Chondrocyte (in vitro differentiated cells): ENCODE data around the gene ANKRD39. TPM values are rescaled to one million over a fixed set of nuclear protein-coding genes. Genes with fewer than 3 reads are reported as not detected.
"Not testable (repeated sequence)": the region's sequence is repeated elsewhere in the genome, so short reads cannot be mapped to it uniquely, and the experiment has no call there.

Source experiments
- DNase-seq: peaks from one replicate; pipeline ENCODE4 v3.0.0; 2021; ENCODE audit warnings: mixed read lengths, low spot score
- H3K27ac Mint-ChIP-seq: one replicate; pipeline ENCODE4 v1.8.0; 2021; ENCODE audit warnings: mild to moderate bottlenecking, moderate library complexity, mixed read lengths; ENCODE audit not compliant: unreplicated experiment
- H3K27me3 Mint-ChIP-seq: 2 replicates; pipeline ENCODE4 v1.8.0; 2021; ENCODE audit warnings: low read depth, mixed read lengths
- H3K36me3 Mint-ChIP-seq: 2 replicates; pipeline ENCODE4 v1.8.0; 2021; ENCODE audit warnings: low read depth, mixed read lengths
- H3K4me1 Mint-ChIP-seq: 2 replicates; pipeline ENCODE4 v1.8.0; 2021; ENCODE audit warnings: low read depth, mild to moderate bottlenecking, mixed read lengths
- H3K4me3 Mint-ChIP-seq: one replicate; pipeline ENCODE4 v1.8.0; 2021; ENCODE audit warnings: mild to moderate bottlenecking, moderate library complexity, mixed read lengths; ENCODE audit not compliant: unreplicated experiment
- H3K9me3 Mint-ChIP-seq: 2 replicates; pipeline ENCODE4 v1.8.0; 2021; ENCODE audit warnings: low read depth, mixed read lengths
- CTCF ChIP-seq: fragments of 200-600 bp; sonication (generic); IDR thresholded peaks from 2 replicates; pipeline ENCODE4 v1.5.0; 2021; ENCODE audit warnings: antibody characterized with exemption, mild to moderate bottlenecking, moderate library complexity
- total RNA-seq: library from RNA; stranded (reverse); gene quantifications from 3 replicates; pipeline ENCODE4 v1.2.1, GENCODE V29; 2021

Gene ANKRD39
- total RNA-seq, 1 donor from 2014 or later, result 7.9 TPM

- Mint-ChIP-seq H3K9me3 (no peaks in the 10 kb centered on the region), H3K4me3 (no peak overlapping the region), H3K4me1 (peaks cover 18% of the 10 kb centered on the region), H3K36me3 (peaks cover 19% of the 10 kb centered on the region), H3K27ac (no peak overlapping the region), H3K27me3 (no peaks in the 10 kb centered on the region)
- TF ChIP-seq CTCF, result no peak
- DNase-seq, result no peak
Observed at GRCh38 chr2:96865654-96866053, 7.8 kb upstream of the ANKRD39 start.

GRCh38 chr2:96864343-96865091, 6.7 kb upstream of the ANKRD39 start:
- TF ChIP-seq CTCF, result no peak
- H3K4me3 Mint-ChIP-seq, result no peak overlapping the region
- H3K4me1 Mint-ChIP-seq, result peaks cover 26% of the 10 kb centered on the region
- no peak overlapping the region for H3K27ac Mint-ChIP-seq
- no peaks in the 10 kb centered on the region for H3K27me3 Mint-ChIP-seq
- H3K36me3 Mint-ChIP-seq, result peaks cover 24% of the 10 kb centered on the region
- no peaks in the 10 kb centered on the region for H3K9me3 Mint-ChIP-seq
- DNase-seq, result no peak

GRCh38 chr2:96863575-96864342, 5.9 kb upstream of the ANKRD39 start:
- no peak for DNase-seq
- TF ChIP-seq CTCF, result no peak
- Mint-ChIP-seq H3K9me3 (no peaks in the 10 kb centered on the region), H3K36me3 (peaks cover 24% of the 10 kb centered on the region), H3K4me3 (no peak overlapping the region), H3K4me1 (peaks cover 34% of the 10 kb centered on the region), H3K27ac (no peak overlapping the region), H3K27me3 (no peaks in the 10 kb centered on the region)

GRCh38 chr2:96863056-96863455, 5.2 kb upstream of the ANKRD39 start:
- peaks cover 36% of the 10 kb centered on the region for H3K4me1 Mint-ChIP-seq
- H3K36me3 Mint-ChIP-seq, result peaks cover 24% of the 10 kb centered on the region
- not testable (repeated sequence) for H3K27ac Mint-ChIP-seq, H3K9me3 Mint-ChIP-seq, H3K27me3 Mint-ChIP-seq, DNase-seq, H3K4me3 Mint-ChIP-seq

- H3K4me3 Mint-ChIP-seq, result no peak overlapping the region
Observed at GRCh38 chr2:96861074-96861473, 3.3 kb upstream of the ANKRD39 start.

More at GRCh38 chr2:96861074-96861473, 3.3 kb upstream of the ANKRD39 start:
- H3K27me3 Mint-ChIP-seq, result no peaks in the 10 kb centered on the region
- no peaks in the 10 kb centered on the region for H3K9me3 Mint-ChIP-seq
- no peak overlapping the region for H3K27ac Mint-ChIP-seq
- H3K4me1 Mint-ChIP-seq, result peaks cover 32% of the 10 kb centered on the region
- no peak for TF ChIP-seq CTCF
- peaks cover 21% of the 10 kb centered on the region for H3K36me3 Mint-ChIP-seq
- DNase-seq, result no peak
